Measurements from ENCODE around the gene MMP15.

The MMP15 gene

GRCh38 chr16:58020628-58021521 is 4.7 kb upstream of the MMP15 start:
- DNase-seq = peak; percentile 49 to 56

DNA sequence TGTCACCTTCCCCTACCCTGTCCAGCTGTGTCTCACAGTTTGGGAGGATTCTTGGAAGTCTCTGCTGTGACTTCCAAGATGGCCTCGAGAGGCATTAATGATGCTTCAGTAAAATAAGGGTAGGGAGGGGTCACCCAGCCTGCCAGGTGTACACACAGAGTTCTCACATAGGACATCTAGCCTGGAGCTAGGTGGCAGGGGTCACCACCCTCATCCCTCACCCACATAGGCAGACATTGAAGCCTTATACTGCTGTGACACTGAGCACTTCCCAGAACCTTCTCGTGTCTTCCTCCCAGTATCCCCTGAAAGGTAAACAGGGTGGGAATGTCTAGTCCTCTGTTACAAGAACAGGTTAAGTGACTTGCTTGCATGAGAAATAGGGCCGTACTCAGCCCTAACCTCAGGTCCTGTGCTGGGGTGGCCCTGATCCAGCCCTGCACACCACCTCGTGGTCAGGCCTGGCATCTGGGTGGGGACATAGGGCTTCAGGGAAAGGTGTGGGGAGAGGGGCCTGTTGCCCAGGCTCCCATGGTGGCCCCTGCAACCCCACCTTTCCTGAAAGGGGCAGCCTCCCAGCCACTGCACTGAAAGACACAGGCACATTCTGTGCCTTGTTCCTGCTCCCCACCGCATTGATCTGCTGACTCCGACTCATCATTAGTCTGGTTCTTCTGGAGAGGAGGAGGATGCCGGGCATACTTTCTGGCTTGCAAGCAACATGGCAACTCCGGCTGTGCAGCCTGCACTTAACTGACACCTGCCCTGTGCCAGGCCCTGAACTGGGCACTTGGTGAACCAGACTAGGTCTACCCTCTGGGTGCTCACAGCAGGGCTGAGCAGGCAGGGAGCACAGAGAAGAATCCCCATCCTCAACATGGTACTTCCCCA is 3.6 kb upstream of the MMP15 start:
- no peak for DNase-seq

- no peak for DNase-seq
Observed at GRCh38 chr16:58022601-58023371, 2.8 kb upstream of the MMP15 start.

- DNase-seq = peak in 1 of 2 experiments; percentile 15
Observed at GRCh38 chr16:58024486-58025350, 836 bp upstream of the MMP15 start.

- peak in 1 of 2 experiments; percentile 24 for DNase-seq
Observed at GRCh38 chr16:58026139-58026704, 668 bp downstream of the MMP15 start.

GRCh38 chr16:58026705-58027160 is 1.2 kb downstream of the MMP15 start:
- peak in 1 of 2 experiments; percentile 5 for DNase-seq

- no peak for DNase-seq
Observed at GRCh38 chr16:58027161-58027915, 1.8 kb downstream of the MMP15 start.

- no peak for DNase-seq
Observed at GRCh38 chr16:58027916-58028455, 2.4 kb downstream of the MMP15 start.

DNA sequence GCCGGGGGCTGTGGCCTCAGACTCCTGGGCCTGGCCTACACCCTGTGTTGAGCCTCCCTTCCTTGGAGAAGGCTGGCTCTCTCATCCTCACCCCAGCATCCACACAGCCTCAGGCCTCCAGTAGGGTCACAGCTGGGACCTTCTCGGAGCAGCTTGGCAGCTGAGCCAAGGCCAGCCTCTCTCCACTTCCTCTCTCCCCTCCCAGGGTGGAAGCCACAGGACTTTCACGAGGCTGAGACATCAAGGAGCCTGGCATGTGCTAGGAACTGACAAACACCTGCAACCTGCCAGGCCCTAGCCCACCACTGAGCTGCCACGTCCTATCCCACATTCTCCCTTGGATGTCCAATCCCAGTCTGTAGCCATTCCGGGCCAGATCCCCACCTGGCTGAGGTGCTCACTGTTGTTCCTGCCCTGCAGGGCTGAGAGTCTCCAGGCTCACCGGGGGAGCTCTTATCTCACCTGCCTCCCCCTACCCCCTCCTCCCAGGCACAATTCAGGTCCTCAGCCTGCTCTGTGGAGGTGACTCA is 3.1 kb downstream of the MMP15 start:
- DNase-seq = no peak

- no peak for DNase-seq
Observed at GRCh38 chr16:58029410-58029809, 3.9 kb downstream of the MMP15 start.

DNA sequence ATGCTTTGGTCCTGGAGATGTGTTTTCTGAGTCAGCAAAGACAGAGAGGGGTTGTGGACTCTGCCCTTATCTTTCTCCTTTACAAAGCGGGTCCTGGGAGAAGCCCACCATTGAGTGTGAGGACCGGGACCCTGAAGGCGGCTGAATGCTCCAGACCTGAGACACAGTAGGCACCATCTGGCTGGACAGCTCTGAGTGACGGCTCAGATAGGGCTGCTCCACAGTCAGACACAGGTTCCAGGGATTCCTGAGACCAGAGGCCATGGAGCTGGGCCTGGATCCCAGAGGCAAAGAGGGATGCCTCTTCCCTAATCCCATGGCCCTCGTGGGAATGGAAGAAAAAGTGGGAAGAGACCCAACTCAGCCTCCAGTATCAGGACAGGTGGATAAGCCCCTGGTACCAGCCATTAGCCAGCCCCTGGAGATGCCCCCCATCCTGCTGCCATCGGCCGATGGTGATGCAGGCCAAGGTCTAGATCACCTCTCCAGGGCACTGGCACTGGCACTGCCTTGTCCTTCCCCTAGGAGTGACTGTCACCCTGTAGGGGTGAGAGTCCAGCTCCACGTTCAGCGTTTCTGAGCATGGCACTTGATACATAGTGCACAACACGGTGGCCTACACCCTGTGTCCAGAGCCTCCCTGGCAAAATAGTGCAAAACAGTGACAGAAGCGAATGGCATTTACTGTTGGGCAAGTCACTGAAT is 4.7 kb downstream of the MMP15 start:
- DNase-seq = no peak

DNA sequence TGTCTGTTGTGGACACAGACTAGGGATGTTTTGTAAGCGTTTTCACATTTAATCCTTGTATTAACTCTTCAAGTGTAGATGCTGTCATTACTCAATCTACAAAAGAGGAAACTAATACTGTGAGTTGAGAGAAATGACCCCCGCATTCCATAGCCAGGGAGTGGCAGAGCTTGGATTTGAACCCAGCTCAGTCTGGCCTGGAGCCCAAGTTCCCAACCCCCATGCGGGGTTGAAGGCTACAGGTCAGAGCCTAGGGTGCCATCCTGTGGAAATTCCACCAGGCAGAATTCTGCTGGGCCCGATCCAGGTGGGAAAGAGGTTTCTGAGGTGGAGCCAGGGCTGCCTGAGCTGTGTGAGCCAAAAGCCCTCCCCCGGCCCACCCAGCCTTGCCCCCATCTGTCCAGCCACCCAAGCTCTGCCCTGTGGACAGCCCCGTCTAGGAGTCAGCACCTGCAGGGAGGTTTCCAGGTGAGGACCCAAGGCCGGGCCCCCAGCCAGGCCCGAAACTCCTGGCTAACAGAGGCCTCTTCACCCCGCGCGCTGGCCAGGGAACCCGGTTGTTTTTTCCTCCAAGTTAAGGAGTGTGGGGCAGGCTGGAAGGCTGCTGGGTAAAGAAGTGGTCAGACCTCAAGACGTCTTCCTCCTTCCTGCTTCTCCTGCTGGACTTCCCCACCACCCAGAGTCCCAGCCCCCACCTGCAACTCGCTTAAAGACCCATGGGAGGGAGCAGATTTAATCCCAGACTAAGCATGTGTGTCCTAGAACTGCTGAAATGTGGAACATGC is 5.7 kb downstream of the MMP15 start:
- DNase-seq = no peak

DNA sequence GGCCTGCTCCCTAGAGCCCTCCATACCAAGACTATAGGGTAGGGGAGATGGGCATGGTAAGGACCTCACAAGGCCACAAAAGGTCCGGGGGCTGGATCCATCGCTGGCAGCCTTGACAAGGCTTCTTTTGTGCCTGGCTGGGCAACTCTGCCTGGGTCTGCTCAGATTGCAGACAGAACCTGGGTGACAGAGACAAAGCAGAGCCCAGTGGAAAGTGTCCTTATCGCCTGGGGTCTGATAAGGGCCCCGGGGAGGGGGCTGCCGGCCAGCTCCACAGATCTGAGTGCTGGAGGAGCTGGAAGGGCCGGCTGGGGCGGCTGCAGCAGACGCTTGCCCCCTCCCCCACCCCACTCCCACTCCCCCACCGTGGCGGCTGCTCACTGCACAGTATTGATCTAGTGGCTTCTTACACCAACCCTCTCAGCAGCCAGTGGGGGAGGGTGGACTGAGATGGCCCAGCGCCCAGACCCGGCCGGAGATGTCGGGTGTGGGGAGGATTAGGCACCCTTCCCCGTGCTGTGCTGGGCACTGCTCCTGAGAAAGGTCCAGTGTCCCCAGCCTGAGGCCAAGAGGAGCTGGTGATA is 7.2 kb downstream of the MMP15 start:
- no peak for DNase-seq

GRCh38 chr16:58034128-58034685 is 8.7 kb downstream of the MMP15 start:
- DNase-seq = no peak

- DNase-seq = no peak
Observed at GRCh38 chr16:58034774-58035173, 9.2 kb downstream of the MMP15 start.

DNA sequence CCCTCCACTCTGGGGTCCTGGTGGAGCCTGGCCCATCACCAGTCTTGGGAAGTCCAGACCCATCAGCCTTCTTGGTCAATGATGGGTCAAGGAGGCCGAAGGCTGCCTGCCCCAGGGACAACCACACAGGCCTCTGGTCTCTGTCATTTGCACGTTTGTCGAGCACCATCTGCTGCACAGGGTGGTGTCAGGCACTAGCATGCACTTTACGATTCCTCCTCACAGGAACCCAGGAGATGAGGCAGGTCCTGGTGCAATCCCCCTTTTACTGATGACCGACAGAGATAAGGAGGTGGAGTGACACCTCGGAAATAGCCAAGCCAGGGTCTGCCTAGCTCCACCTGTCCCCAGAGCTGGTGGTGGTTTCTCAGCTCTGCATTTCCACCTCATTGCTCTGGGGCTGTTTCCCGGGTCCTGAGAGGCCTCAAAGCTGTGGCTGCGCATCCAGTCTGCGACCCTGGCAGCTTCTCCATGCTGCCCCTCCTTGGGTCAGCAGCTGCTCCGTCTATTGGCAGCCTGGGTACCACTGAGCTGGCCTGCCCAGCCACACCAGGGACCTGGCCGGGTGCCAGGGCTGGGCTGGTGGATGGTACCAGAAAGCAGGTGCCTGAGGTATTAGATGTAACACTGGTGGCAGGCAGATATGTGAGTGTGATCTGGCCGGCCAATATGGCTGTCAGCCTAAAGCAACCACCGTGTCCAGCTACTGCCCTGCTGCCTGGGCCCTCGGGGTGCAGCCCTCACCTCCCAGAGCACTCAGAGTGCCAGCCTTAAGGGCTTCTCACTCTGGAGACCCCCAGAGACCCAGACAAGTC is 10.0 kb downstream of the MMP15 start:
- no peak for DNase-seq

- DNase-seq = no peak
Observed at GRCh38 chr16:58036943-58037342, 11.4 kb downstream of the MMP15 start.

All from stimulated activated CD4-positive, alpha-beta T cell treated with anti-CD3 and anti-CD28 coated beads, Interleukin-4, amount 100 ng/mL, for 4 hours (primary cell).